ENCODE results near the gene PRKCD.

PRKCD gene

GRCh38 chr3:53160660-53161449 lies at the start of gene PRKCD:
PRKCD (plus strand) TSS chr3:53161209; CDS start chr3:53178423, 17,214 bp downstream.
- H3K4me3 ChIP-seq (ENCODE audit: low read depth, low read length): peak within 1 kb of the TSS; percentile 96
- TF ChIP-seq, protein P1, sequence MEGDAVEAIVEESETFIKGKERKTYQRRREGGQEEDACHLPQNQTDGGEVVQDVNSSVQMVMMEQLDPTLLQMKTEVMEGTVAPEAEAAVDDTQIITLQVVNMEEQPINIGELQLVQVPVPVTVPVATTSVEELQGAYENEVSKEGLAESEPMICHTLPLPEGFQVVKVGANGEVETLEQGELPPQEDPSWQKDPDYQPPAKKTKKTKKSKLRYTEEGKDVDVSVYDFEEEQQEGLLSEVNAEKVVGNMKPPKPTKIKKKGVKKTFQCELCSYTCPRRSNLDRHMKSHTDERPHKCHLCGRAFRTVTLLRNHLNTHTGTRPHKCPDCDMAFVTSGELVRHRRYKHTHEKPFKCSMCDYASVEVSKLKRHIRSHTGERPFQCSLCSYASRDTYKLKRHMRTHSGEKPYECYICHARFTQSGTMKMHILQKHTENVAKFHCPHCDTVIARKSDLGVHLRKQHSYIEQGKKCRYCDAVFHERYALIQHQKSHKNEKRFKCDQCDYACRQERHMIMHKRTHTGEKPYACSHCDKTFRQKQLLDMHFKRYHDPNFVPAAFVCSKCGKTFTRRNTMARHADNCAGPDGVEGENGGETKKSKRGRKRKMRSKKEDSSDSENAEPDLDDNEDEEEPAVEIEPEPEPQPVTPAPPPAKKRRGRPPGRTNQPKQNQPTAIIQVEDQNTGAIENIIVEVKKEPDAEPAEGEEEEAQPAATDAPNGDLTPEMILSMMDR (IDR thresholded peaks at IDR 0.05; ENCODE audit: control insufficient read depth, extremely low read depth, insufficient read depth): peak; percentile 37

GRCh38 chr3:53111822-53112221 lies 49.2 kb upstream of the PRKCD start:
- TF ChIP-seq, protein P1 (IDR thresholded peaks at IDR 0.05; ENCODE audit: control insufficient read depth, extremely low read depth, insufficient read depth): no peak
- H3K4me3 ChIP-seq (ENCODE audit: low read depth, low read length): no peak overlapping the region
- DNase-seq (ENCODE audit: low read depth): no peak

More at GRCh38 chr3:53160660-53161449, at the start of gene PRKCD:
- peak; percentile 91 for DNase-seq (ENCODE audit: low read depth)

- no peak overlapping the region for H3K4me3 ChIP-seq (ENCODE audit: low read depth, low read length)
- TF ChIP-seq, protein P1 (IDR thresholded peaks at IDR 0.05; ENCODE audit: control insufficient read depth, extremely low read depth, insufficient read depth): no peak
- no peak for DNase-seq (ENCODE audit: low read depth)
These were observed 47.6 kb upstream of the PRKCD start for GRCh38 chr3:53113293-53114010.

DNA sequence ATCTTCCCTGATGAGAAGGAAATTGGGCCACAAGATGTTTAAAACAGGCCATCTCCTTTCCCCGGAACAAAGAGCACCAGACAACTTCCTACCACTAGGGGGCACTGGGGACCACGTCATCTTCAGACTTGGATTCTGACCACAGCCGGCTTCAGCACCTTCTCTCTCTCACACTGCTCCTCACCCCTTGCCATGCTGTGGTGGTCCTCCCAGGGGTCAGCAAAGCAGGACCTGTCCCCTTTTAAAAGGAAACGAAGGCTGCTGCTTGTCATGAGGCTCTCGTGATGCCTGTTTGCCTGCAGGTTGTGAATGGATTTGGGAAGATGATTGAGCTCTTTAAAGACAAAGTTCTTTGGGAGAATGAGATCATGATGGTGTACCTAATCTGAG lies 47.0 kb upstream of the PRKCD start:
- no peak for DNase-seq (ENCODE audit: low read depth)
- no peak overlapping the region for H3K4me3 ChIP-seq (ENCODE audit: low read depth, low read length)
- TF ChIP-seq, protein P1 (IDR thresholded peaks at IDR 0.05; ENCODE audit: control insufficient read depth, extremely low read depth, insufficient read depth): peak; percentile 93

GRCh38 chr3:53114412-53115074 lies 46.5 kb upstream of the PRKCD start:
- DNase-seq (ENCODE audit: low read depth): no peak
- H3K4me3 ChIP-seq (ENCODE audit: low read depth, low read length): no peak overlapping the region
- TF ChIP-seq, protein P1 (IDR thresholded peaks at IDR 0.05; ENCODE audit: control insufficient read depth, extremely low read depth, insufficient read depth): no peak

DNA sequence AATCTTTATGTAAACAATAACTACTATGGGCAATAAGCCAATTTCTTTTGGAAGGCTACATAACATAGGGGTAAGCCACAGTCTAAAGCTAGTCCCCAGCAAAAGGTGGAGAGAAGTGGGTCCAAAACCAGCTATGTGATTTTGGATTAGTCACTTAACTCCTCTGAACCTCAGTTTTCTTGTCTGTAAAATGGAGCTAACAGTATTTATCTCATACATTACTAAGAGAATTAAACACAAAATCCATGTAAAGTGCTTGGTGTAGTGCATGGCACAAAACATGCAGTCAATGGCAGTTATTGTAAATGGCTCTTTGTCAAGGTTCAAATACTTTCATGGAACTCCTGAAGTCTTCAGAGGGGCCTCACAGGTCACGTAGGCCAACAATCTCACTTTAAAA lies 44.1 kb upstream of the PRKCD start:
- TF ChIP-seq, protein P1 (IDR thresholded peaks at IDR 0.05; ENCODE audit: control insufficient read depth, extremely low read depth, insufficient read depth): no peak
- H3K4me3 ChIP-seq (ENCODE audit: low read depth, low read length): no peak overlapping the region
- DNase-seq (ENCODE audit: low read depth): no peak
